Measurements from ENCODE around the gene MKRN1. TPM values are rescaled to one million over a fixed set of nuclear protein-coding genes. Genes with fewer than 3 reads are reported as not detected.

MKRN1 gene
- total RNA-seq, 2 donors from 2014 or later: 135 to 163 TPM

- H3K4me1 Mint-ChIP-seq: peaks cover 79% of the 10 kb centered on the region
- DNase-seq: no peak
- Histone ChIP-seq H3K9me3 (ENCODE audit: control insufficient read depth, low read length) (no peaks in the 10 kb centered on the region), H3K4me3 (ENCODE audit: low read length) (no peak overlapping the region), H3K27me3 (ENCODE audit: control insufficient read depth, insufficient read depth, low read length, poor library complexity, severe bottlenecking) (no peaks in the 10 kb centered on the region), H3K9ac (ENCODE audit: extremely low read depth, low read length, poor library complexity, severe bottlenecking) (no peak overlapping the region), H3K4me1 (ENCODE audit: control insufficient read depth, insufficient read depth, low read length) (peaks cover 7% of the 10 kb centered on the region), H3K27ac (ENCODE audit: low read depth, low read length) (no peak overlapping the region), H3K36me3 (ENCODE audit: control insufficient read depth, insufficient read depth, low read length) (peaks cover 71% of the 10 kb centered on the region)
- H3K4me3 Mint-ChIP-seq: no peak overlapping the region
- 88% methylated on average over 4 of the region's 4 CpGs; no CpG with 5 or more reads in 1 of the 2 experiments for WGBS, 2 experiments (ENCODE audit: insufficient coverage in 1 of 2, insufficient read length in 1 of 2)
- H3K9me3 Mint-ChIP-seq: no peaks in the 10 kb centered on the region
- TF ChIP-seq, protein P1, sequence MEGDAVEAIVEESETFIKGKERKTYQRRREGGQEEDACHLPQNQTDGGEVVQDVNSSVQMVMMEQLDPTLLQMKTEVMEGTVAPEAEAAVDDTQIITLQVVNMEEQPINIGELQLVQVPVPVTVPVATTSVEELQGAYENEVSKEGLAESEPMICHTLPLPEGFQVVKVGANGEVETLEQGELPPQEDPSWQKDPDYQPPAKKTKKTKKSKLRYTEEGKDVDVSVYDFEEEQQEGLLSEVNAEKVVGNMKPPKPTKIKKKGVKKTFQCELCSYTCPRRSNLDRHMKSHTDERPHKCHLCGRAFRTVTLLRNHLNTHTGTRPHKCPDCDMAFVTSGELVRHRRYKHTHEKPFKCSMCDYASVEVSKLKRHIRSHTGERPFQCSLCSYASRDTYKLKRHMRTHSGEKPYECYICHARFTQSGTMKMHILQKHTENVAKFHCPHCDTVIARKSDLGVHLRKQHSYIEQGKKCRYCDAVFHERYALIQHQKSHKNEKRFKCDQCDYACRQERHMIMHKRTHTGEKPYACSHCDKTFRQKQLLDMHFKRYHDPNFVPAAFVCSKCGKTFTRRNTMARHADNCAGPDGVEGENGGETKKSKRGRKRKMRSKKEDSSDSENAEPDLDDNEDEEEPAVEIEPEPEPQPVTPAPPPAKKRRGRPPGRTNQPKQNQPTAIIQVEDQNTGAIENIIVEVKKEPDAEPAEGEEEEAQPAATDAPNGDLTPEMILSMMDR (conservative IDR thresholded peaks at IDR 0.05): no peak
- H3K27ac Mint-ChIP-seq: peak overlapping the region; percentile 81
- no peaks in the 10 kb centered on the region for H3K27me3 Mint-ChIP-seq (ENCODE audit: insufficient read depth)
- H3K36me3 Mint-ChIP-seq (ENCODE audit: low read depth): peaks cover 62% of the 10 kb centered on the region
These were observed 26.0 kb downstream of the MKRN1 start for GRCh38 chr7:140453273-140453672.

- H3K4me3 ChIP-seq (ENCODE audit: low read length): no peak overlapping the region
- Mint-ChIP-seq H3K36me3 (ENCODE audit: low read depth) (peaks cover 56% of the 10 kb centered on the region), H3K9me3 (no peaks in the 10 kb centered on the region), H3K27me3 (ENCODE audit: insufficient read depth) (no peaks in the 10 kb centered on the region), H3K4me1 (peaks cover 74% of the 10 kb centered on the region), H3K27ac (peak overlapping the region; percentile 20), H3K4me3 (no peak overlapping the region)
- no peak overlapping the region for H3K27ac ChIP-seq (ENCODE audit: low read depth, low read length)
- H3K27me3 ChIP-seq (ENCODE audit: control insufficient read depth, insufficient read depth, low read length, poor library complexity, severe bottlenecking): no peaks in the 10 kb centered on the region
- no peak overlapping the region for H3K9ac ChIP-seq (ENCODE audit: extremely low read depth, low read length, poor library complexity, severe bottlenecking)
- peaks cover 55% of the 10 kb centered on the region for H3K36me3 ChIP-seq (ENCODE audit: control insufficient read depth, insufficient read depth, low read length)
- peak; percentile 61 for DNase-seq
- TF ChIP-seq, protein P1 (conservative IDR thresholded peaks at IDR 0.05): no peak
- H3K4me1 ChIP-seq (ENCODE audit: control insufficient read depth, insufficient read depth, low read length): no peaks in the 10 kb centered on the region
- WGBS, 2 experiments (ENCODE audit: insufficient coverage in 1 of 2, insufficient read length in 1 of 2): 29% methylated on average over 1 of the region's 1 CpG; no CpG with 5 or more reads in 1 of the 2 experiments
- no peaks in the 10 kb centered on the region for H3K9me3 ChIP-seq (ENCODE audit: control insufficient read depth, low read length)
These were observed 27.6 kb downstream of the MKRN1 start for GRCh38 chr7:140451716-140452115.

- Mint-ChIP-seq H3K4me3 (no peak overlapping the region), H3K4me1 (peaks cover 51% of the 10 kb centered on the region), H3K36me3 (ENCODE audit: low read depth) (peaks cover 40% of the 10 kb centered on the region), H3K9me3 (no peaks in the 10 kb centered on the region), H3K27ac (peak overlapping the region; percentile 74), H3K27me3 (ENCODE audit: insufficient read depth) (no peaks in the 10 kb centered on the region)
- Histone ChIP-seq H3K27me3 (ENCODE audit: control insufficient read depth, insufficient read depth, low read length, poor library complexity, severe bottlenecking) (no peaks in the 10 kb centered on the region), H3K4me1 (ENCODE audit: control insufficient read depth, insufficient read depth, low read length) (no peaks in the 10 kb centered on the region), H3K36me3 (ENCODE audit: control insufficient read depth, insufficient read depth, low read length) (peaks cover 27% of the 10 kb centered on the region), H3K27ac (ENCODE audit: low read depth, low read length) (no peak overlapping the region), H3K9me3 (ENCODE audit: control insufficient read depth, low read length) (no peaks in the 10 kb centered on the region), H3K9ac (ENCODE audit: extremely low read depth, low read length, poor library complexity, severe bottlenecking) (no peak overlapping the region), H3K4me3 (ENCODE audit: low read length) (no peak overlapping the region)
- TF ChIP-seq, protein P1 (conservative IDR thresholded peaks at IDR 0.05): no peak
- 68% methylated on average over 2 to 4 of the region's 4 CpGs for WGBS, 2 experiments (ENCODE audit: insufficient coverage in 1 of 2, insufficient read length in 1 of 2)
- DNase-seq: peak; percentile 67
These were observed 30.4 kb downstream of the MKRN1 start for GRCh38 chr7:140448781-140449480.

Data from endodermal cell (in vitro differentiated cells).